Embryonic facial prominence (tissue), 1 donor: ENCODE data around the gene AKAP9.
"Not testable (repeated sequence)": the region's sequence is repeated elsewhere in the genome, so short reads cannot be mapped to it uniquely, and the experiment has no call there.

Experiments
- DNase-seq: peaks from one replicate; pipeline ENCODE4 v3.0.0-alpha.2; 2016; ENCODE audit errors: extremely low spot score

The AKAP9 gene

DNA sequence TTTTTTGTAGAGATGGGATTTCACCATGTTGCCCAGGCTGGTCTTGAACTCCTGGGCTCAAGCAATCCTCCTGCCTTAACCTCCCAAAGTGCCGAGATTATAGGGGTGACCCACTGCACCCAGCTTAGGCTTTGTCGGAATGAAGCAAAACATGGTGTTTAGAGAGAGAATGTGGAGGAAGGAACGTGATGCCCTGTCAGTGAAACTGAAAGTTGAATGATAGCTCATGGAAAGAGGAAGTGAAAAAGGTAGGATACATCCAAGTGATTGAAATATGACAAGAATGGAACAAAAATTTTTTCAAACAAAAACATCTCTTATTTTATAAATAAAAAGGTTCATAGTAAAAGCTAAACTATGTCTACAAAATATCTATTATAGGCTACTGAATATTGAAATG, 5.9 kb downstream of the AKAP9 start:
- DNase-seq = no peak

DNA sequence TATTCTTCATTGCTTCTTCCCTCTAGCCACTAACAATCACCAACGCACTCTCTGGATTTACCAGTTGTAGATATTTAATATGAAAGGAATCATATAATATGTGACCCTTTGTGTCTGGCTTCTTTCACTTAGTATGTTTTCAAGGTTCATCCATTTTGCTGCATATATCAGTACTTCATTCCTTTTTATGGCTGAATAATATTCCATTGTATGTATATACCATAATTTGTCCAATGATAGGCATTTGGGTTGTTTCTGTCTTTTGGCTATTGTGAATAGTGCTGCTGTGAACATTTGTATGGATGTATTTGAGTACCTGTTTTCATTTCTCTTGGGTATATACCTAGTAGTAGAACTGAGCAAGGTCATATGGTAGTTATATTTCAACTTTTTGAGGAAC, 7.3 kb downstream of the AKAP9 start:
- no peak for DNase-seq

DNA sequence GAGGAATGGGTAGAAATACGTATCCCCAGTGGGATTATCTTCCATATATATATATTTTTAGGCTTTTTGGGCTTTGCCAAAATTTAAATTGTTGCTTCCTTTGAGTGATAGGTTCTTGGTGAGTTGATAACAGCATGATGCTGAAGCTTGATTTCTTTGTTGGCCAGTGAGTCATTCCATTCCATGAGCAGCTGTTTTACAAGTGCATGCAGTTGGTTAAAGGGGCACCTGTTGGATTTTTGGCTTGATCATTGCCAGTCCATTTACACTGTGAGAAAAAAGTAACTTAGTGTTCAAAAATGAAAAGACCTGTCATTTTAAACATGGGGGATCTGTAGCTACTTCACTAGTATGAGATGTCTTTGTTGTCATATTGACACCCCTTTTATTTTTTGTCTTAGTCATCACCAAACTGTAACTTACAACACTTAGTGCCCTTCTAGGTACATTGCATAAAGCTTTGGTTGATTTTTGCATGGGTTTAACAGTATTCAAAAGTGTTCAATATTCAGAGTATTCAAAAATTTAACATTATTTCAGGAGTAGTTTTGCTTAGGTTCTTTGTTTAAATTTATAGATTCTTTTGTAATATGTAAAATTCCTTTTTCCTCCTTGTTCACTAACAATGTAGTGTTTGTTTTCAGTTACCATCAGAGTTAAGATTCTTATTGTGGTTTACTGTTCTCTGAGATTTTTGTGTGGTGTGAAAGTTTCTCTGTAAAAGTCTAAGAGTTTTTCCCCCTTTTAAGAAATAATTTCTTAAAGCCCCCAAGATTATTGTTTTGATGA, 8.8 kb downstream of the AKAP9 start:
- no peak for DNase-seq

DNA sequence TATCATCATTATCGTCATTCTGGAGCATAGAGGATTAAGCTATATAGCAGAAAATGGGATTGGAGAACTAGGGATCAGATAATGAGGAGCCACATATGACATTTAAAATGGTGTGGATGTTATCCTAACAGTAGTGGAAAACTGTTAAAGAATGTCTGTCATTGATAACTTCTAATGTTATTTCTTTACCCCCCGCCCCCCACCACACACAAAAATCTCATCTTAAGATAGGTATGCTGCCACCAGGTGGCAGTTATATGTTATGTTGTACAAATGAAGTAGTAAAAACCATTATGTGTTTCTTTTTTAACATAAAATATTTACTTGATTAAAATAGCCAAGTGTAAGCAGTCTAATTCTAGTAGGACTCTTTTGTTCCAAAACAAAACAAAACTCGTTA, 13.0 kb downstream of the AKAP9 start:
- DNase-seq = no peak

DNA sequence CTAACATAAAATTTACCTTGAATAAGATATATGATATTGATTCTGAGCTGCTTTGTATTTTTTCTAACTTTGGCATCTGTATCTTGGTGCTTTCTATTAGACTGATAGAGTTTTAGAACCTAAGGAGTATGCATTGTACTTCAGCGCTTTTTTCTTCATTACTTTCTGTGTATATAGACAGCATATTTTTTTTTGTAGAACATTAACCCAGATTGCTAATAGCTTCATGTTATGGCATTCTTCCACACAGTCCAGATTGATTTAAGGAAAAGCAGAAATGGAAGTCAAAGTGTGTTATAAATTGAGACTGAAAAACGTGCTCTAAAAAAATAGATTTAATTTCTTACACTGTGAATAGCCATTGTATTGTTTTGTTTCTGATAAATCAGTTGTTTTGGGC, 15.8 kb downstream of the AKAP9 start:
- DNase-seq = not testable (repeated sequence)

DNA sequence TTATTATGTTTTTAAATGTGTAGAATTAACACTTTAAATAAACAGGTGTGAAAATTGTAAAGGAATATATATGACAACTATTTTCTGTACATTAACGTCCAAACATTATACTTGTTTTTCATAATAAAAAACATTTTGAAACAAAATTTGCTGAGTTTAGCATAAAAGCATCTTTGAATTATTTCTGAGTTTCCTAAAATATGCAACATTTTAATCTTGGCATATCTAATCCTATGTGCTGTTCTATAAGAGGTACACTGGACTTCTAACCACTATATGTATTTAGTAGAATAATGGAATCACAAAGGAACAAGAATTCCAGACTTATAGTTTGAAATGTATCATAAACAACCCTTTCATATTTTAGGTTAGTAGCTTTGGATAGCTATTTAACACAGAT, 16.6 kb downstream of the AKAP9 start:
- no peak for DNase-seq

DNA sequence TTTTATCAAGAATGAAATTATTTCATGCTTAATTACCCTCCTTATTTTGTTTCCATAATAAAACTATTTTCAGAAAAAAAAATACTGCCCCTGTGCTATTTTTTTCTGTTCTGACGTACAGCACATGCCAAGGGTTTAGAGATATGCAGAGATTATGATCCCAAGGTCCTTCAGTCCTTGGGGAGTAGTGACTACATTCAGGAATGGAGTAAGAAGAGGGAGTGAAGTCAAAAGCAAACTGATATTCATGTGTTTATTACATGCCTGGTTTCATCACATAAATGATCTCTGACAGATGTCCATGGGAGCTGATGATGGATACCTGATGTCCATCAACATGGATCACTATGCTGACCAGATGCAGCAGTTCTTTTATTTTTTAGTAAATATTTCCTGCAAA, 17.2 kb downstream of the AKAP9 start:
- no peak for DNase-seq

DNA sequence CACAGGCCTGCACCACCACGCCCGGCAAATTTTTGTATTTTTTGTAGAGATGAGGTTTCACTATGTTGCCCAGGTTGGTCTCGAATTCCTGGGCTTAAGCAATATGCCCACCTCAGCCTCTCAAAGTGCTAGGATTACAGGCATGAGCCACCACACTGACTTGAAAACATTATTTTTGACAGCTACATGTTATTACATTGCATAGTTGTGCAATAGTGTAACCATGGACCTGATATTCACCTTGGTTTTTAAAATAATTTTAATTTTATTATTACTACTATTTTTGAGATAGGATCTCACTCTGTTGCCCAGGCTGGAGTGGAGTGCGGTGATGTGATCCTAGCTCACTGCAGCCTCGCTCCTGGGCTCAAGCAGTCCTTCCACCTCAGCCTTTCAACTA, 18.4 kb downstream of the AKAP9 start:
- no peak for DNase-seq

DNA sequence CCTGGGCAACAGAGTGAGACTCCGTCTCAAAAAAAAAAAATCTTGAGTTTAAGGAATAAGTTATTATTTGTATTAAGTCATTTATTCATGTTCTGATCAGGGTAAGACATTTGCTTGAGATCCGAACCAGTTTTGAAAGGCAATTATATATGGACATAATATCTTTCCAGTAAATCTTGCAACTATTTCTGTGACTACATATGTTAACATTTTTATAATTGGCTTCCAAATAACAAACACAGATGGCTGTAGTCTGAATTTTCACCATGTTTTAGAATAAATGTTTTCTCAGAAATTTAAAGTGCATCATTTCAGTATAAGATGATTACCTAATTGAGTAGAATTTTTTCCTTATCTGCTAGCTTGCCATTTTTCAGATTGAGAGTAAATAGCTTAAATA, 21.2 kb downstream of the AKAP9 start:
- no peak for DNase-seq

DNA sequence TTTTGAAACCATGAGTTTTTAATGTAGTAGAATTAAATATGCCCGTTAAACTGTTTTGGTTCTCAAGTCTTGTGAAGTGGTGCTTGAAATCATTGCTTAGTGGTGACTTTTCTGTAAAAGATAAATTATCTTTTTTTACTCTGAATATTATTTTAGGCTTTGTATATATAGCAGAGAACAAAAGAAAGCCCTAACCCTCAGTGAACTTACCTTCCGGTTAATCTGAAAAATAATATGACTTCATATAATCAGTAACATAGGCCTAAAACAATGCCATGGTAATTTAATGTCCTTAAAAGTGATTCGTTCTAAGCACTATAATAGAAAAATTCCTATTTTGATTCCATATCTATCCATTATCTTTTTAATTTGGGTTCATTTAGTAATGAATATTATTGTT, 21.8 kb downstream of the AKAP9 start:
- DNase-seq = no peak

DNA sequence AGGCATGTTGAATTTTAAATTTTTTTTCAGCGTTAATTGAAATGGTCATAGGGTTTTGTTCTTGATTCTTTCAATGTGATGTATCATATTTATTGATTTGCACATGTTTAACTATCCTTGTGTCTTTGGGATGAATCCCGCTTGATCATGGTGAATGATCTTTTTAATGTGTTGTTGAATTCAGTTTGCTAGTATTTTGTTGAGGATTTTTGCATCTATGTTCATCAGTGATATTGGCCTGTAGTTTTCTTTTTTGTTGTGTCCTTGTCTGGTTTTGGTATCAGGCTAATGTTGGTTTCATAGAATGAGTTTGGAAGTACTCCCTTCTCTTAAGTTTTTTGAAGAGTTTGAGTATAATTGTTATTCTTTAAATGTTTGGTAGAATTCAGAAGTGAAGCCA, 26.9 kb downstream of the AKAP9 start:
- not testable (repeated sequence) for DNase-seq

DNA sequence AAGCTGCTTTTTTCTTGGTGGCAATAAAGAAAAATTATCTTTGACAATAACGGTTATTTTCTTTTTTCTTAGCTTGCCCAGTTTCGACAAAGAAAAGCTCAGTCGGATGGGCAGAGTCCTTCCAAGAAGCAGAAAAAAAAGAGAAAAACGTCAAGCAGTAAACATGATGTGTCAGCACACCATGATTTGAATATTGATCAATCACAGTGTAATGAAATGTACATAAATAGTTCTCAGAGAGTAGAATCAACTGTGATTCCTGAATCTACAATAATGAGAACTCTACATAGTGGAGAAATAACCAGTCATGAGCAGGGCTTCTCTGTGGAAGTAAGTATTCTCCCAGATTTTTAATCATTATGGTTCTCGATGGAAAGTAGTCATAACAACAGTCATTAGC, 33.0 kb downstream of the AKAP9 start:
- DNase-seq = no peak

DNA sequence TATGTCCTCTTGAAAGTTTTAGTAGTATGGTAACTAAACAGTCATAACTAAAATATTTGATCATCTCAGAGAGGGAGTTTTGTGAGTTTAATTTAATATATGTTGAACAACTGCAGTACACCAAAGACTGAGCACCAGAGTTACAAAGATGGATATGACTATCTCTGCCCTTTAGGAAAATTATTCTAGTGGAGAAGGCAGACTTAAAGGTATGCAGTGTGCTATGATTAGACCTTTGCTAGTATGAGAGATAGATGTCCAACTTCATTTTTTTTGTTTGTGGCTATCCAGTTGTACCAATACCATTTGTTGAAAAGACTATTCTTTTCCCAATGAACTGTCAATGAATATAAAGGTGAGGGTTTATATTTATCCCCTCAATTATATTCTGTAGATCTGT, 33.4 kb downstream of the AKAP9 start:
- DNase-seq = no peak

DNA sequence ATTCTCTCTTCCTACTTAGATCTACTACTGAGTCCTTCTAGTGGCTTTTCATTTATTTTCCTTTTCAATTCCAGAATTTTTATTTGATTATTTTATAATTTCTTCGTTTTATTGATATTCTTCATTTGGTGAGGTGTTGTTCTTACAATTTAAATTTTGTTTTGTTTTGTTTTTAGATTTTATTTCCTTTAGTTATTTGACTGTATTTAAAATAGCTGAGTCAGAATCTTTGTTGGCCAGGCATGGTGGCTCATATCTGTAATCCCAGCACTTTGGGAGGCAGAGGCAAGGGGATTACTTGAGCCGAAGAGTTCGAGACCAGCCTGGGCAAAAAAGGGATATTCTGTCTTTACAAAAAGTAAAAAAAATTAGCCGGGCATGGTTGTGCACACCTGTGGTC, 36.1 kb downstream of the AKAP9 start:
- no peak for DNase-seq

DNA sequence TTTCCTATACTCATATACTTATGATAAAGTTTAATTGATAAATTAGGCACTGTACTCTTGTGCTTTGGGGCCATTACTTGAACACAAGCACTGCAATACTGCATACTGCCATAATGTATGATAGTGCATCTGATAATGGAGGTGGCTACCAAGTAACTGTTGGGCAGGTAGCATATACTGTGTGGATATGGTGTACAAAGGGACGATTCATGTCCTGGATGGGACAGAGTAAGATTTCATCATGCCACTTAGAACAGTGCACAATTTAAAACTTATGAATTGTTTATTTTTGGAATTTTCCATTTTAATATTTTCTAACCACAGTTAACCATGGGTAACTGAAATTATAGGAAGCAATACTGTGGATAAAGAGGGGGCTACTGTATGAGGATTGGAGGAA, 38.9 kb downstream of the AKAP9 start:
- DNase-seq = no peak

DNA sequence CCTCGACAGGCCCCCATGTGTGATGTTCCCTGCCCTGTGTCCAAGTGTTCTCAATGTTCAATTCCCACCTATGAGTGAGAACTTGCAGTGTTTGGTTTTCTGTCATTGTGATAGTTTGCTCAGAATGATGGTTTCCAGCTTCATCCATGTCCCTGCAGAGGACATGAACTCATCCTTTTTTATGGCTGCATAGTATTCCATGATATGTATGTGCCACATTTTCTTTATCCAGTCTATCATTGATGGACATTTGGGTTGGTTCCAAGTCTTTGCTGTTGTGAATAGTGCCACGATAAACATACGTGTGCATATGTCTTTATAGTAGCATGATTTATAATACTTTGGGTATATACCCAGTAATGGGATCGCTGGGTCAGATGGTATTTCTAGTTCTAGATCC, 41.7 kb downstream of the AKAP9 start:
- not testable (repeated sequence) for DNase-seq

DNA sequence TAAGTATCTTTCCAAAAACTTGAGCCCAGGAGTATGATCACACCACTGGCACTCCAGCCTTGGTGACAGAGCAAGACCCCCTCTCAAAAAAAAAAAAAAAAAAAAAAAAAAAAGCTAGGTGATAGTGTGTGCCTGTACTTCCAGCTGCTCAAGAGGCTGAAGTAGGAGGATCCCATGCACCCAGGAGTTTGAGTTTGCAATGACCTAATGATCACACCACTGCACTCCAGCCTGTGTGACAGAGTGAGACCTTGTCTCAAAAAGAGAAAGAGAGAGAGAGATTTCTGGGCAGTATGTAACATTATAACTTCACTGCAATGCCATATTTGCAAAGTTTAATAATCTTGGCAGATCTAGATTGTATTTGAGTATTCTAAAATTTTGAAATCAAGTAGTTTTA, 47.6 kb downstream of the AKAP9 start:
- DNase-seq = no peak

DNA sequence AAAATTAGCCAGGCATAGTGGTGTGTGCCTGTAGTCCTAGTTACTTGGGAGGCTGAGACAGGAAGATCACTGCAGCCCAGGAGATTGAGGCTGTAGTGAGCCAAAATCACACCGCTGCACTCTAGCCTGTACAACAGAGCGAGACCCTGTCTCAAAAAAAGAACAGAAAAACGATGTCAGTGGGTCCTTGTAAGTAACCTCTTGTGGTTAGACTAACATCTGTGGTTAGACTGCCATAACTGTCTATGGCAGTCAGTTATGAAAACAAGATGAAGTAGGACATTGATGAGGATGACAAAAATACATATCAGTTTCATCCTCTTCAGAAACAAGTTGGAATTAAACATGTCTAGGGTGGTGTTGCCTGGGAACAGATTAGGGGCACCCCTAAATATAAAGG, 53.3 kb downstream of the AKAP9 start:
- DNase-seq = no peak

DNA sequence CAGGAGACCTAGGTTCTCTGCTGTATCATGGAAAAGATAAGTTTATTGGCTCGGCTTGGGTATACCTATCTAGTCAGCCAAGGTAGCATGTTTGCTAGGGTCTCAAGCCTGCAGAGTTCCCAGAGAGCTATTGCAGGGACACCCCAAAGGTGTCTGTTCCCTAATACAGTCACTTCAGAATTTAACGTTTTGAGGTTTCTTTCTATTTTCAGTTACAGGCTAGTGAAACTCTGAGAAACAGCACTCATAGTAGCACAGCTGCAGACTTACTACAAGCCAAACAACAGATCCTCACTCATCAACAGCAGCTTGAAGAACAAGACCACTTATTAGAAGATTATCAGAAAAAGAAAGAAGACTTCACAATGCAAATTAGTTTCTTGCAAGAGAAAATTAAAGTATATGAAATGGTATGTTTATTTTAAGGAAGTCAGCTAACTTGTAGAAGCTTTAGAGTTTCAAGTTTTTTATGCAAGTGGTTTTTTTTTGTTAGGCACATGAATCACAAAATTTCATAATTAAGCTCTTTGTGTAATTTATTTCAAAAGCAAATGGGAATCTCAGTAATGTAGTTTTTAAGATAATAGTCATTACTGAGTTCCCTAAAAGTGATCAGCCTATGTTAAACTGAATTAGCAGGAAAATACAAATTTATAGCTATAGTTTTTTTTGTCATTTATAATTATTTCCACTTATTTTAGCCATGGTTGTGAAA, 54.9 kb downstream of the AKAP9 start:
- no peak for DNase-seq

DNA sequence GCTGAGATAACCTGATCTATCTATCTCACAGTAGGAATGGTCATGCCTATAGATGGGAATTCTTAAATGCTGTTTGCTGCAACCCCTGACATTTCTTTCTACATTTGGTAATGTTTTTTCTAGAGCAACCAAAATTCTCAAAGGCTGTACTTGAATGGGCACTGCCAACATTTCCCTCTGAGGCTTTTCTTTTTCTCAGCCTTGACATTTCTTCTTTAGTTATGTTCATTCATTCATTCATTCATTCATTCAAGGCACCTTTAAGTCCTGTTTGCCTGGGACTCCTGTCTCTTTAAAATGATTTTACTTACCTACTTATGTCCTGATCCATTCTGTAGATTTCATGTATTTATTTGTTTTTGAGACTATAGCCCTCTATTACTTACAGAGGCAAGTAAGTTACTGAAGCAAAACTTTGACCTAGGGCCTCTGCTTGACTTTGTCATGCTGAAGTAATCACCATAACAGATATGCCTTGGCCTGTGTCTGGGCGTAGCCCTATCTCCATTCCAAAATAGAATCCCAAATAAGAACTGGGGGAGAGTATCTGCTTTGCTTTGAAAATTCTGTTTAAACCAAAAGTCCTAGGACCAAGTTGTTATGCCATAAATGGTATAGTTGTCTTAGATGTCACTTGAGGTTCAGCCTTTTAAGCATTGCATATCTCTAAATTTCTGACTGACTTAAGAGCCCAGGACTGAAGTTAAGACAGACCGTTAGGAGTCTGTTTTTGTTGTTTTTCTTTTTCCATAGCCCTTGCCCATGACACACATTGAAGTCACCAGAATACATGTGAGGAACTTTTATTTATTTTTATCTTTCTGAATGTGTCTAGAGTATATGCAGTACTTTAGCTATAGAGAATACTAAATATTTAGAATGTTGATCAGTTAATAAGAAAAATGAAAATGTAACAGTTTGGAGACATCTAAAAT, 59.2 kb downstream of the AKAP9 start:
- DNase-seq = no peak

DNA sequence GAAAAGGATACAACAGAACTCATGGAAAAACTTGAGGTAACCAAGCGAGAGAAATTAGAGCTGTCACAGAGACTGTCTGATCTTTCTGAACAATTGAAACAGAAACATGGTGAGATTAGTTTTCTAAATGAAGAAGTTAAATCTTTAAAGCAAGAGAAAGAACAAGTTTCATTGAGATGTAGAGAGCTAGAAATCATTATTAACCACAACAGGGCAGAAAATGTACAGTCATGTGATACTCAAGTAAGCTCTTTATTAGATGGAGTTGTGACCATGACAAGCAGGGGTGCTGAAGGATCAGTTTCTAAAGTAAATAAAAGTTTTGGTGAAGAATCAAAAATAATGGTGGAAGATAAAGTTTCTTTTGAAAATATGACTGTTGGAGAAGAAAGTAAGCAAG, 62.1 kb downstream of the AKAP9 start:
- DNase-seq = no peak

DNA sequence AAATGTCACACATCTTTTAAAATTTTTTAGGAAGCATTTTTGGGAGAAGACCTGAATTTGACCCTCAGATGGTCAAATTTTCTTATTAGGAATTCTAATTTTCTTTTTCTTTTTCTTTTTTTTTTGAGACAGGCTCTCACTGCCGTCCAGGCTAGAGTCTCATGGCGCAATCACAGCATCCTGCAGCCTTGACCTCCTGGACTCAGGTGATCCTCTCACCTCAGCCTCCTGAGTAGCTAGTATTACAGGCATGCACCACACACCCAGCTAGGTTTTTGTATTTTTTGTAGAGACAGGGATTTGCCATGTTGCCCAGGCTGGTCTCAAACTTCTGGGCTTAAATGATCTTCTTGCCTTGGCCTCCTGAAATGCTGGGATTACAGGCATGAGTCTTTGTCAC, 65.4 kb downstream of the AKAP9 start:
- DNase-seq = no peak

DNA sequence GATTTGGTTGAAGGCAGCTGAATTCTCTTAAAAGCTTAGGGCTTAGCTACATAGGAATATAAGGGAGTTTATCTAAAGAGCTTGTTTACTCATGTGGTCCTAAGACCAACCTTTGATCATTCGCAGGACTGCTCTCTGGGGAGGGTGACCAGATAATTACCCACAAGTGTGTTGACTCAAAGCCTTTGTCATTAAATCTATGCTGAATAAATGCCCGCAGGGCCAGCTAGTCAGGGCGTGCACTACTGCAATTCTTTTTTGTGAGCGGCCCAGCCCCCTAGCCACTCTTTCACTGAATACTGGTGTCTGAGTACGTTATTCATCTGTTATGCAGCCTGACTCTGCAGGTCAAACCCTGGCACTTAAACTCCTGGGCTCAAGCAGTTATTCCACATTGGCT, 69.6 kb downstream of the AKAP9 start:
- no peak for DNase-seq
